H1 (cell line): ENCODE data around the gene GIT1. TPM values are rescaled to one million over a fixed set of nuclear protein-coding genes. Genes with fewer than 3 reads are reported as not detected.

Experiments
- CTCF ChIA-PET: fragments of 300-600 bp; sonication (Branson Sonifier 250); formaldehyde crosslinking; loops from one replicate; lab custom pipeline; 2021; ENCODE audit not compliant: partially characterized antibody; lab: Charles Lee
- POLR2A ChIA-PET: fragments of 300-600 bp; sonication (Branson Sonifier 250); formaldehyde crosslinking; loops from one replicate; lab custom pipeline; 2021; ENCODE audit warnings: inconsistent platforms; ENCODE audit not compliant: partially characterized antibody; lab: Charles Lee
- DNase-seq, 2 experiments: peaks; one replicate each; pipeline versions ENCODE4 v3.0.0 to v3.0.0-alpha.2; 2010 to 2022; ENCODE audit warnings: low spot score in 2 of 2, low read depth in 1 of 2, mixed read lengths in 1 of 2
- FAIRE-seq: peaks from 2 replicates; lab custom pipeline; 2011; peaks lifted over from hg19 to GRCh38; lab: Jason Lieb, UNC
- H2AFZ ChIP-seq: 2 replicates; pipeline ENCODE4 v1.8.1; 2012; ENCODE audit warnings: low read length, inconsistent platforms
- H2AK5ac ChIP-seq: 2 replicates; pipeline ENCODE4 v1.6.1; 2013; ENCODE audit warnings: low read depth, low read length
- H2BK120ac ChIP-seq: replicated peaks from 2 replicates; pipeline ENCODE3; 2013; ENCODE audit warnings: low read depth, low read length, inconsistent platforms
- H2BK12ac ChIP-seq: 2 replicates; pipeline ENCODE4 v1.6.1; 2013; ENCODE audit warnings: low read depth, low read length
- H2BK15ac ChIP-seq: 2 replicates; pipeline ENCODE4 v1.6.1; 2013; ENCODE audit warnings: low read length
- H2BK20ac ChIP-seq: 2 replicates; pipeline ENCODE4 v1.6.1; 2013; ENCODE audit warnings: low read length
- H2BK5ac ChIP-seq: 2 replicates; pipeline ENCODE4 v1.6.1; 2013; ENCODE audit warnings: low read depth, low read length
- H3K14ac ChIP-seq: 2 replicates; pipeline ENCODE4 v1.6.1; 2013; ENCODE audit warnings: inconsistent platforms; ENCODE audit not compliant: insufficient read length
- H3K18ac ChIP-seq: 2 replicates; pipeline ENCODE4 v1.6.1; 2013; ENCODE audit warnings: low read length; ENCODE audit errors: extremely low read depth
- H3K23ac ChIP-seq: 2 replicates; pipeline ENCODE4 v1.6.1; 2013; ENCODE audit warnings: inconsistent platforms; ENCODE audit not compliant: insufficient read length
- H3K23me2 ChIP-seq: 2 replicates; pipeline ENCODE4 v1.6.1; 2013; ENCODE audit warnings: low read depth, low read length
- H3K27ac ChIP-seq: 2 replicates; pipeline ENCODE4 v1.6.1; 2011; ENCODE audit warnings: low read depth, low read length, inconsistent platforms
- H3K27me3 ChIP-seq, 4 experiments: replicated peaks in 1 of 4; 1 replicate in 1 of 4; 2 replicates in 3 of 4; pipeline versions ENCODE4 v1.6.1 to v1.8.1; 2011 to 2013; ENCODE audit warnings: low read length in 3 of 4, mild to moderate bottlenecking in 3 of 4, inconsistent platforms in 2 of 4, mixed read lengths in 2 of 4, moderate library complexity in 1 of 4; ENCODE audit not compliant: control insufficient read depth in 3 of 4, insufficient read depth in 3 of 4; ENCODE audit errors: extremely low read depth in 1 of 4
- H3K36me3 ChIP-seq, 4 experiments: 2 replicates each; pipeline versions ENCODE4 v1.6.1 to v1.8.1; 2011 to 2013; ENCODE audit warnings: mild to moderate bottlenecking in 4 of 4, low read length in 3 of 4, moderate library complexity in 2 of 4, control low read depth in 1 of 4, inconsistent platforms in 1 of 4; ENCODE audit not compliant: insufficient read depth in 4 of 4, control insufficient read depth in 2 of 4
- H3K4ac ChIP-seq: replicated peaks from 2 replicates; pipeline ENCODE3; 2013; ENCODE audit warnings: low read length, low read depth, mixed read lengths, inconsistent platforms; ENCODE audit not compliant: insufficient read length
- H3K4me1 ChIP-seq, 4 experiments: replicated peaks in 1 of 4; 1 replicate in 1 of 4; 2 replicates in 3 of 4; pipeline versions ENCODE4 v1.6.1 to v1.8.1; 2011 to 2013; ENCODE audit warnings: low read length in 3 of 4, inconsistent platforms in 2 of 4, mixed read lengths in 1 of 4; ENCODE audit not compliant: insufficient read depth in 4 of 4, control insufficient read depth in 3 of 4
- H3K4me2 ChIP-seq, 2 experiments: 2 replicates each; pipeline versions ENCODE4 v1.6.1 to v1.8.1; 2011 to 2013; ENCODE audit warnings: low read depth in 2 of 2, low read length in 2 of 2, control low read depth in 1 of 2, inconsistent platforms in 1 of 2, mild to moderate bottlenecking in 1 of 2; ENCODE audit not compliant: insufficient read depth in 1 of 2
- H3K4me3 ChIP-seq, 4 experiments: fragments of 200-600, 300-600 bp in 1 of 4; sonication (generic), shearing (Covaris generic), sonication (Bioruptor Twin) in 1 of 4; 2 replicates each; pipeline versions ENCODE4 v1.5.1 to v1.8.1; 2011 to 2016; ENCODE audit warnings: low read length in 4 of 4, low read depth in 3 of 4, control low read depth in 2 of 4, inconsistent platforms in 2 of 4, mild to moderate bottlenecking in 2 of 4, mixed read lengths in 1 of 4, moderate library complexity in 1 of 4; ENCODE audit not compliant: insufficient read depth in 2 of 4; ENCODE audit errors: extremely low read depth in 1 of 4
- H3K56ac ChIP-seq: replicated peaks from 2 replicates; pipeline ENCODE3; 2013; ENCODE audit warnings: low read depth, mild to moderate bottlenecking, mixed read lengths, low read length, inconsistent platforms; ENCODE audit not compliant: insufficient read length
- H3K79me1 ChIP-seq: 2 replicates; pipeline ENCODE4 v1.6.1; 2013; ENCODE audit warnings: low read depth, low read length, control low read depth
- H3K79me2 ChIP-seq, 2 experiments: 2 replicates each; pipeline versions ENCODE4 v1.6.1 to v1.8.1; 2012 to 2013; ENCODE audit warnings: low read length in 2 of 2, mild to moderate bottlenecking in 2 of 2, inconsistent platforms in 1 of 2; ENCODE audit not compliant: insufficient read depth in 2 of 2, control insufficient read depth in 1 of 2
- H3K9ac ChIP-seq, 4 experiments: replicated peaks in 1 of 4; 1 replicate in 1 of 4; 2 replicates in 3 of 4; pipeline versions ENCODE4 v1.6.1 to v1.8.1; 2011 to 2013; ENCODE audit warnings: low read depth in 3 of 4, low read length in 3 of 4, control low read depth in 2 of 4, mild to moderate bottlenecking in 2 of 4, moderate library complexity in 2 of 4, inconsistent platforms in 1 of 4; ENCODE audit errors: extremely low read depth in 1 of 4
- H3K9me3 ChIP-seq, 2 experiments: 2 replicates each; pipeline versions ENCODE4 v1.6.1 to v1.8.1; 2012 to 2013; ENCODE audit warnings: mild to moderate bottlenecking in 2 of 2, moderate library complexity in 2 of 2, control low read depth in 1 of 2, inconsistent platforms in 1 of 2, low read depth in 1 of 2, low read length in 1 of 2, mixed read lengths in 1 of 2; ENCODE audit not compliant: insufficient read depth in 2 of 2
- H4K20me1 ChIP-seq, 2 experiments: replicated peaks in 1 of 2; 2 replicates each; pipeline versions ENCODE3 to v1.8.1; 2011 to 2013; ENCODE audit warnings: inconsistent platforms in 2 of 2, low read length in 2 of 2, mild to moderate bottlenecking in 1 of 2; ENCODE audit not compliant: insufficient read depth in 2 of 2, control insufficient read depth in 1 of 2
- H4K5ac ChIP-seq: 2 replicates; pipeline ENCODE4 v1.6.1; 2013; ENCODE audit warnings: low read length, low read depth, mixed read lengths, inconsistent platforms; ENCODE audit not compliant: insufficient read length
- H4K8ac ChIP-seq: 2 replicates; pipeline ENCODE4 v1.8.0; 2013; ENCODE audit warnings: mild to moderate bottlenecking, moderate library complexity, low read length, inconsistent platforms; ENCODE audit not compliant: insufficient read depth; ENCODE audit errors: extremely low read depth
- H4K91ac ChIP-seq: replicated peaks from 2 replicates; pipeline ENCODE3; 2013; ENCODE audit warnings: low read length, mixed read lengths, inconsistent platforms; ENCODE audit not compliant: insufficient read length
- CHD1 ChIP-seq: IDR thresholded peaks from 2 replicates; pipeline ENCODE4 v1.6.1; 2012; ENCODE audit warnings: low read depth, low read length, improper control_type of control experiment
- EZH2 ChIP-seq: fragments of 200-600 bp; sonication (generic); IDR thresholded peaks from 2 replicates; pipeline ENCODE4 v1.7.1; 2012; ENCODE audit warnings: low read depth, mild to moderate bottlenecking, moderate library complexity, low read length, inconsistent platforms; ENCODE audit not compliant: severe bottlenecking
- KDM5A ChIP-seq: fragments of 200-600 bp; IDR thresholded peaks from 2 replicates; pipeline ENCODE4 v1.7.1; 2012; ENCODE audit warnings: mild to moderate bottlenecking, low read length, inconsistent platforms, mixed read lengths
- POLR2AphosphoS5 ChIP-seq: IDR thresholded peaks from 2 replicates; pipeline ENCODE4 v1.6.1; 2011; ENCODE audit warnings: low read depth, low read length
- POU5F1 ChIP-seq: IDR thresholded peaks from 2 replicates; pipeline ENCODE4 v1.6.1; 2011; ENCODE audit warnings: low read depth, mild to moderate bottlenecking, low read length, moderate library complexity
- RXRA ChIP-seq: IDR thresholded peaks from 2 replicates; pipeline ENCODE4 v1.6.1; 2011; ENCODE audit warnings: low read depth, mild to moderate bottlenecking, low read length, moderate library complexity; ENCODE audit not compliant: insufficient read depth
- SIN3A ChIP-seq, 2 experiments: IDR thresholded peaks in 1 of 2; conservative IDR thresholded peaks in 1 of 2; 2 replicates each; pipeline ENCODE4 v1.6.1; 2011 to 2012; ENCODE audit warnings: low read length in 2 of 2, improper control_type of control experiment in 1 of 2, low read depth in 1 of 2, mild to moderate bottlenecking in 1 of 2
- ZNF274 ChIP-seq: IDR thresholded peaks from 2 replicates; pipeline ENCODE4 v1.7.0; 2012; ENCODE audit warnings: low read length, borderline replicate concordance; ENCODE audit errors: extremely low read depth
- WGBS, 2 experiments: shearing (Covaris generic) in 1 of 2; methylation state at CpG; one replicate each; pipeline versions ENCODE4 v1.1.6 to v1.1.7; 2013 to 2015; ENCODE audit warnings: low lambda C conversion rate in 2 of 2, mixed read lengths in 2 of 2, inconsistent platforms in 1 of 2, low coverage in 1 of 2, missing lambda C conversion rate in 1 of 2; ENCODE audit not compliant: insufficient replicate concordance in 2 of 2, insufficient coverage in 1 of 2, insufficient read length in 1 of 2; ENCODE audit errors: extremely low coverage in 1 of 2, missing lambda C conversion rate in 1 of 2; 5-methylcytosine and 5-hydroxymethylcytosine counted together
- polyA plus RNA-seq, 7 experiments: library from polyadenylated mRNA; depleted of rRNA in 3 of 7; stranded (reverse) in 5 of 7; unstranded in 2 of 7; fragments of >200 nt in 5 of 7; fragments of 200-250 nt in 2 of 7; gene quantifications; 1 replicate in 5 of 7; 2 replicates in 1 of 7; 4 replicates in 1 of 7; pipeline versions ENCODE4 v1.2.1 to v1.2.3, GENCODE V29; 2011 to 2013; ENCODE audit warnings: missing spikeins in 2 of 7, mixed read lengths in 2 of 7
- total RNA-seq: library from RNA; stranded (reverse); fragmentation: NEBNext Ultra II Directional; extraction: Animal tissue kit (Norgen Biotek cat#: 25700); gene quantifications from 2 replicates; pipeline ENCODE4 v1.2.1, GENCODE V29; 2021
- TF ChIP-seq, protein P1 (sequence below): IDR thresholded peaks from 2 replicates; pipeline ENCODE4 v1.6.1; 2012; ENCODE audit warnings: inconsistent platforms
- TF ChIP-seq, protein P2 (sequence below): IDR thresholded peaks from 2 replicates; pipeline ENCODE4 v1.6.1; 2011; ENCODE audit warnings: low read depth, mild to moderate bottlenecking, low read length; ENCODE audit not compliant: insufficient read depth

The GIT1 gene
- total and polyA plus RNA-seq, 2 of the 8 experiments (the other 6 are each of a cell fraction or from before 2014, with no cell fraction given), result 62.4 to 63.0 TPM

DNA sequence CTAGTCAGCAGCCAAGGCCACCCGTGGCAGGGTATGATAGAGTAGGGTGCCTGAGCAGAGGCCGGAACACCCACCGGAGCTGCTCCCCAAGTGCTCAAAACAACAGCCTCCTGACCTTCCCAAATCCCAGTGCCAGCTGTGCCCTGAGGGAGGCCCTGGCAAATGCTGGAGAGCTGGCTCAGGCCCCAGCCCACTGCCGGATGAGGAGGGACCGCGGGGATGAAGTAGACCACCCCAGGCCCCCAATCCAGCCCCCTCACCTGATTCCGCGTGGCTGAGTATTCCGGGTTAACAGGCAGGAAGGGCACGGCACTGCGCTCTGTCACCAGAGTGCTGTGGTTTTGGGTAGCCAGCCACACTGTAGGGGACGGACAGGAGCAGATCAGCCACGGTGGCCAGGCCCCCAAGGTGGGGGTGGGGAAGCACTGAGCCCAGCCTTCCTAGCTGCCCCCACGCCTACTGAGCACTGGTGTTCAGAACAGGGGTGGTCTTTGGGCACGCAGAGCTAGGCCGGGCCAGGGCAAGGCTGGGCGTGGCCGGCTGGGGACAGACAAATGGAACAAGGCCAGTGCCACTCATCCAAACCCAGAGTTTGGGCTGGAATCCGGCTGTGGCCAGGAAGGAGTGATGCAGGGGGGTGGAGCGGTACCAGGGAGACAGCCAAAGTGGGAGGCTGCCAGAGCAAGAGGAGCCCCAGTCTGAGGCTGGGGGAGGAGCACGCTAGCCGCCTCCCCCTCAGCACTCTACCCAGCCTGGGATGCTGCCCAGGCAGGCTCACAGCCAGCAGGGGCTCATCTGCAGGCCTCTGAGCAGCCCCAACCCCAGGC lies 11.8 kb downstream of the GIT1 start:
- Histone ChIP-seq H3K4ac (no peak overlapping the region), H3K9ac (no peak overlapping the region), H3K4me1 (no peaks in the 10 kb centered on the region; a peak in 1 of 7 replicates), H3K23ac (no peak overlapping the region), H3K4me3 (no peak overlapping the region), H2BK120ac (no peak overlapping the region), H3K27ac (no peak overlapping the region), H4K8ac (no peak overlapping the region), H3K27me3 (0 out of 7 replicates have a peak, but pooled peaks cover 0 to 3% (median 0%) of the 10 kb centered on the region in 4 experiments), H2BK12ac (no peak overlapping the region), H3K14ac (no peak overlapping the region), H2BK15ac (no peak overlapping the region), H2BK20ac (no peak overlapping the region), H3K4me2 (no peak overlapping the region), H2BK5ac (0 out of 2 replicates have a peak overlapping the region, but pooled peaks have one; percentile 2), H3K79me1 (no peaks in the 10 kb centered on the region), H2AK5ac (no peak overlapping the region), H4K5ac (no peak overlapping the region), H3K56ac (no peak overlapping the region), H4K20me1 (peaks cover 0 to 6% of the 10 kb centered on the region in 2 experiments), H3K36me3 (peaks cover 14 to 30% (median 15%) of the 10 kb centered on the region in 4 experiments; a peak in 6 of 8 replicates), H3K9me3 (no peaks in the 10 kb centered on the region), H3K18ac (no peak overlapping the region), H2AFZ (no peak overlapping the region), H3K79me2 (no peaks in the 10 kb centered on the region), H4K91ac (no peak overlapping the region), H3K23me2 (no peaks in the 10 kb centered on the region; the same call in 1 of the 2 replicates)
- DNase-seq (no peak), FAIRE-seq (no peak)
- WGBS, 2 experiments, result 93% methylated on average over 21 of the region's 22 CpGs; no CpG with 5 or more reads in 1 of the 2 experiments
- CTCF ChIA-PET, result interaction anchor here (0.5 to 15.3 kb wide), 7 partner anchors 10 to 549 kb away, joined by 3 to 193 read pairs (median 11); partner anchors contain the start of genes ANKRD13B and CORO6
- POLR2A ChIA-PET, result interaction anchor here (1.1 to 2.8 kb wide), 2 partner anchors 8 to 15 kb away, joined by 4 to 12 read pairs; partner anchors contain the start of gene ANKRD13B
- TF ChIP-seq SIN3A (conservative IDR thresholded peaks at IDR 0.05 in 1 of 2, IDR thresholded peaks at IDR 0.05 in 1 of 2; ENCODE audit: low read depth in 1 of 2, low read length in 2 of 2) (no peak), ZNF274 (no peak), EZH2 (no peak), POU5F1 (no peak), RXRA (no peak), CHD1 (no peak), KDM5A (no peak), POLR2AphosphoS5 (no peak)
- TF ChIP-seq, protein P1, sequence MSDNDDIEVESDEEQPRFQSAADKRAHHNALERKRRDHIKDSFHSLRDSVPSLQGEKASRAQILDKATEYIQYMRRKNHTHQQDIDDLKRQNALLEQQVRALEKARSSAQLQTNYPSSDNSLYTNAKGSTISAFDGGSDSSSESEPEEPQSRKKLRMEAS, result no peak
- TF ChIP-seq, protein P2, sequence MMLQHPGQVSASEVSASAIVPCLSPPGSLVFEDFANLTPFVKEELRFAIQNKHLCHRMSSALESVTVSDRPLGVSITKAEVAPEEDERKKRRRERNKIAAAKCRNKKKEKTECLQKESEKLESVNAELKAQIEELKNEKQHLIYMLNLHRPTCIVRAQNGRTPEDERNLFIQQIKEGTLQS, result no peak
